ENCODE results near the gene CDHR2. TPM values are rescaled to one million over a fixed set of nuclear protein-coding genes. Genes with fewer than 3 reads are reported as not detected.

CDHR2 gene
- total RNA-seq: under 1 TPM in 1 of 2 donors, not detected in 1; 0.12 TPM

GRCh38 chr5:176548967-176549444, at the start of gene CDHR2:
Gene CDHR2, plus strand, starts transcription at chr5:176549342. Its CDS starts 16,011 bp downstream, at chr5:176565353.
- no peak for DNase-seq (ENCODE audit: low spot score)
- Histone ChIP-seq H3K4me3 (no peak within 1 kb of the TSS), H3K27me3 (no peaks in the 10 kb centered on the region), H3K9me3 (no peaks in the 10 kb centered on the region), H3K36me3 (no peaks in the 10 kb centered on the region), H3K27ac (peak within 1 kb of the TSS; percentile 16 to 25), H3K4me1 (peaks cover 0 to 12% of the 10 kb centered on the region in 2 donors)
- TF ChIP-seq CTCF (IDR thresholded peaks at IDR 0.05): no peak

GRCh38 chr5:176500511-176500910, 48.6 kb upstream of the CDHR2 start:
- Histone ChIP-seq H3K27ac (no peak overlapping the region), H3K4me1 (no peaks in the 10 kb centered on the region), H3K36me3 (peaks cover 85% of the 10 kb centered on the region), H3K9me3 (no peaks in the 10 kb centered on the region), H3K27me3 (no peaks in the 10 kb centered on the region), H3K4me3 (no peak overlapping the region)
- TF ChIP-seq CTCF (IDR thresholded peaks at IDR 0.05): no peak
- no peak for DNase-seq (ENCODE audit: low spot score)

- Histone ChIP-seq H3K4me3 (no peak overlapping the region), H3K4me1 (no peaks in the 10 kb centered on the region), H3K27me3 (no peaks in the 10 kb centered on the region), H3K36me3 (peaks cover 80% of the 10 kb centered on the region), H3K9me3 (no peaks in the 10 kb centered on the region), H3K27ac (no peak overlapping the region)
- no peak for DNase-seq (ENCODE audit: low spot score)
- TF ChIP-seq CTCF (IDR thresholded peaks at IDR 0.05): no peak
Observed at GRCh38 chr5:176501333-176501732, 47.8 kb upstream of the CDHR2 start.

GRCh38 chr5:176503496-176503895, 45.6 kb upstream of the CDHR2 start:
- Histone ChIP-seq H3K4me1 (no peaks in the 10 kb centered on the region), H3K27ac (no peak overlapping the region), H3K9me3 (no peaks in the 10 kb centered on the region), H3K27me3 (no peaks in the 10 kb centered on the region), H3K36me3 (peaks cover 79% of the 10 kb centered on the region), H3K4me3 (no peak overlapping the region)
- no peak for TF ChIP-seq CTCF (IDR thresholded peaks at IDR 0.05)
- DNase-seq (ENCODE audit: low spot score): no peak

- DNase-seq (ENCODE audit: low spot score): no peak
- no peaks in the 10 kb centered on the region for H3K27me3 ChIP-seq
- no peaks in the 10 kb centered on the region for H3K4me1 ChIP-seq
- no peaks in the 10 kb centered on the region for H3K9me3 ChIP-seq
- no peak overlapping the region for H3K27ac ChIP-seq
- no peak for TF ChIP-seq CTCF (IDR thresholded peaks at IDR 0.05)
- H3K36me3 ChIP-seq: peaks cover 47% of the 10 kb centered on the region
- H3K4me3 ChIP-seq: no peak overlapping the region
Observed at GRCh38 chr5:176507911-176508310, 41.2 kb upstream of the CDHR2 start.

- H3K9me3 ChIP-seq: no peaks in the 10 kb centered on the region
- H3K4me3 ChIP-seq: no peak overlapping the region
- DNase-seq (ENCODE audit: low spot score): no peak
- no peak overlapping the region for H3K27ac ChIP-seq
- H3K27me3 ChIP-seq: no peaks in the 10 kb centered on the region
- H3K4me1 ChIP-seq: no peaks in the 10 kb centered on the region
- no peak for TF ChIP-seq CTCF (IDR thresholded peaks at IDR 0.05)
- peaks cover 40% of the 10 kb centered on the region for H3K36me3 ChIP-seq
Observed at GRCh38 chr5:176508603-176509002, 40.5 kb upstream of the CDHR2 start.

Measured in right atrium auricular region (tissue), 2 donors.